22Rv1 (cell line): Measurements from ENCODE around the gene NCKAP5.

Experiments
- ZFX ChIP-seq: fragments of 450-650 bp; IDR thresholded peaks from 2 replicates; pipeline ENCODE4 v1.6.1; 2017; ENCODE audit warnings: antibody characterized with exemption, borderline replicate concordance
- TF ChIP-seq, protein P1 (sequence below): fragments of 450-650 bp; IDR thresholded peaks from 2 replicates; pipeline ENCODE4 v1.5.1; 2017; ENCODE audit warnings: mild to moderate bottlenecking

DNA sequence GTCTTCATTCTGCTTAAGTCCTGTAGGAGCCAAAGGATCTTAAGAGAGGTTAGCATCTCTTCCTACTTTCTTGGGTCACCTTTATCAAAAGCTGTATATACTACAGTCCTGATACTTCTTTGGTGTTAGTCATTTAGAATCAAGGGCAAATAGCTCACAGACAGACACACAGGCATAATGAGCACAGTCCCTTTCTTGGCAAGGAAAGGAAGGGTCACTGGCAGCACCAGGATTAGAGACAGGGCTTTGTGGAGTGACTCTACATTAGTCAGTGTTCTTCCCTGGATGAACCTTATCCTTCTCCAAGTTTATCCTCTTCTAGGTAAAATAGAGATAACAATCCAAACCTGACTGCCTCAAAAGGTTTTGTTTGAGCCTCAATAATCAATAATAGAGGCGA is 40.0 kb upstream of the NCKAP5 start:
- TF ChIP-seq, protein P1, sequence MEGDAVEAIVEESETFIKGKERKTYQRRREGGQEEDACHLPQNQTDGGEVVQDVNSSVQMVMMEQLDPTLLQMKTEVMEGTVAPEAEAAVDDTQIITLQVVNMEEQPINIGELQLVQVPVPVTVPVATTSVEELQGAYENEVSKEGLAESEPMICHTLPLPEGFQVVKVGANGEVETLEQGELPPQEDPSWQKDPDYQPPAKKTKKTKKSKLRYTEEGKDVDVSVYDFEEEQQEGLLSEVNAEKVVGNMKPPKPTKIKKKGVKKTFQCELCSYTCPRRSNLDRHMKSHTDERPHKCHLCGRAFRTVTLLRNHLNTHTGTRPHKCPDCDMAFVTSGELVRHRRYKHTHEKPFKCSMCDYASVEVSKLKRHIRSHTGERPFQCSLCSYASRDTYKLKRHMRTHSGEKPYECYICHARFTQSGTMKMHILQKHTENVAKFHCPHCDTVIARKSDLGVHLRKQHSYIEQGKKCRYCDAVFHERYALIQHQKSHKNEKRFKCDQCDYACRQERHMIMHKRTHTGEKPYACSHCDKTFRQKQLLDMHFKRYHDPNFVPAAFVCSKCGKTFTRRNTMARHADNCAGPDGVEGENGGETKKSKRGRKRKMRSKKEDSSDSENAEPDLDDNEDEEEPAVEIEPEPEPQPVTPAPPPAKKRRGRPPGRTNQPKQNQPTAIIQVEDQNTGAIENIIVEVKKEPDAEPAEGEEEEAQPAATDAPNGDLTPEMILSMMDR, result no peak
- TF ChIP-seq ZFX, result no peak
